ENCODE data around the gene CIDEA. TPM values are rescaled to one million over a fixed set of nuclear protein-coding genes. Genes with fewer than 3 reads are reported as not detected.
A peak's percentile ranks its signal among the peaks of the same experiment; 100 is the strongest.

The CIDEA gene
- total RNA-seq, 1 experiment from 2014 or later: not detected

DNA sequence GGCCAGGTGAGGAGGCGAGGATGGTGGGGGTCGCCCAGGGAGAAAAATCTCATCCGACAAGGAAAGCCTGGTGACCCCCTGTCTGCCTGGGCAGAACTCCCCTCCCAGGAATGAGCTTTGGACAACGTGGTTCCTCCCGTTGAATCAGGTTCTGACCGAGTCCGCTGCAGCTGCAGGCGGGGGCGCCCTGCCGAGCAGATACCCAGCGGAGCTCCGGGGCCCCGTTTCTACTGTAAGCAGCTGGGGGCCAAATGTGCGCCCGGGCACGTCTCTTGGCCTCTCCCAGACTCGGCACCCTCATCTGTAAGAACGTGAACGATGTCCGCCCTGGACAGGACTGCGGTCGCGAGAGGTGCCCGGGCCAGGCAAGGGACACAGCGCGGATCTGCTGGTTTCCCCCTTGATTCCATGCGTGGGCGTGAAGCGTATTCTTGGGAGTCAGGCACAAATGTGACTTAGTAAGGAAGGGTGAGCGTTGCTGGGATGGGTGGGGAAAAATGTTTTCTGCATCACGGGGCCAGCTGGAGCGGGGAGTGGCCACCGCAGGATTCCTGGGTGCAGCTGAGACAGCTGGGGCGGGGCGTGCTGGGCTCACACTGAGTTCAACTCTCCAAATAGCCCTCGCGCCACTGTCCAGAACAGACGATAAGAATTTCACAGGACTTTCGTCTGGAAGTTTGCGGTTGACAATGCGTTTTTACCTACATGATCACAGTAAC lies 33.7 kb downstream of the CIDEA start:
- TF ChIP-seq, protein P1, sequence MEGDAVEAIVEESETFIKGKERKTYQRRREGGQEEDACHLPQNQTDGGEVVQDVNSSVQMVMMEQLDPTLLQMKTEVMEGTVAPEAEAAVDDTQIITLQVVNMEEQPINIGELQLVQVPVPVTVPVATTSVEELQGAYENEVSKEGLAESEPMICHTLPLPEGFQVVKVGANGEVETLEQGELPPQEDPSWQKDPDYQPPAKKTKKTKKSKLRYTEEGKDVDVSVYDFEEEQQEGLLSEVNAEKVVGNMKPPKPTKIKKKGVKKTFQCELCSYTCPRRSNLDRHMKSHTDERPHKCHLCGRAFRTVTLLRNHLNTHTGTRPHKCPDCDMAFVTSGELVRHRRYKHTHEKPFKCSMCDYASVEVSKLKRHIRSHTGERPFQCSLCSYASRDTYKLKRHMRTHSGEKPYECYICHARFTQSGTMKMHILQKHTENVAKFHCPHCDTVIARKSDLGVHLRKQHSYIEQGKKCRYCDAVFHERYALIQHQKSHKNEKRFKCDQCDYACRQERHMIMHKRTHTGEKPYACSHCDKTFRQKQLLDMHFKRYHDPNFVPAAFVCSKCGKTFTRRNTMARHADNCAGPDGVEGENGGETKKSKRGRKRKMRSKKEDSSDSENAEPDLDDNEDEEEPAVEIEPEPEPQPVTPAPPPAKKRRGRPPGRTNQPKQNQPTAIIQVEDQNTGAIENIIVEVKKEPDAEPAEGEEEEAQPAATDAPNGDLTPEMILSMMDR (IDR thresholded peaks at IDR 0.05; ENCODE audit: insufficient read depth in 1 of 2, low read depth in 1 of 2, low read length in 1 of 2, severe bottlenecking in 1 of 2, unreplicated experiment in 1 of 2): no peak
- H3K4me1 Mint-ChIP-seq (ENCODE audit: low read depth, unreplicated experiment): peaks cover 15% of the 10 kb centered on the region
- H3K27me3 Mint-ChIP-seq (ENCODE audit: insufficient read depth, unreplicated experiment): no peaks in the 10 kb centered on the region
- Histone ChIP-seq H3K4me1 (peaks cover 11% of the 10 kb centered on the region), H3K36me3 (ENCODE audit: control insufficient read depth, insufficient read depth, low read length) (no peaks in the 10 kb centered on the region), H3K4me3 (ENCODE audit: low read depth, low read length) (peak overlapping the region; percentile 26), H3K27me3 (replicated peaks; ENCODE audit: control insufficient read depth, insufficient read depth, low read length) (no peaks in the 10 kb centered on the region; the same call in 1 of the 2 replicates), H3K9me3 (no peaks in the 10 kb centered on the region)
- CTCF ChIA-PET: interaction anchor here (0.6 to 2.6 kb wide), 5 partner anchors 9 to 660 kb away, joined by 3 to 27 read pairs (median 4); no protein-coding TSS in a partner anchor
- DNase-seq: peak; percentile 76 to 78
- peak overlapping the region; percentile 88 for H3K4me3 Mint-ChIP-seq (ENCODE audit: unreplicated experiment)
- H3K9me3 Mint-ChIP-seq (ENCODE audit: unreplicated experiment): no peaks in the 10 kb centered on the region
- BruUV-seq (replicated peaks): TSS peak; percentile 88
- no peaks in the 10 kb centered on the region for H3K36me3 Mint-ChIP-seq (ENCODE audit: insufficient read depth, unreplicated experiment)
- intact Hi-C loops (cut with micrococcal nuclease; ENCODE audit: unreplicated experiment): loop anchor here (1.0 kb wide), 2 partner anchors 9 to 20 kb away; partner anchors contain the start of gene TUBB6
- peak overlapping the region; percentile 68 for H3K27ac Mint-ChIP-seq (ENCODE audit: unreplicated experiment)
- POLR2A ChIA-PET: interaction anchor here (0.7 to 2.3 kb wide), 2 partner anchors 9 to 33 kb away, joined by 4 to 28 read pairs; no protein-coding TSS in a partner anchor

DNA sequence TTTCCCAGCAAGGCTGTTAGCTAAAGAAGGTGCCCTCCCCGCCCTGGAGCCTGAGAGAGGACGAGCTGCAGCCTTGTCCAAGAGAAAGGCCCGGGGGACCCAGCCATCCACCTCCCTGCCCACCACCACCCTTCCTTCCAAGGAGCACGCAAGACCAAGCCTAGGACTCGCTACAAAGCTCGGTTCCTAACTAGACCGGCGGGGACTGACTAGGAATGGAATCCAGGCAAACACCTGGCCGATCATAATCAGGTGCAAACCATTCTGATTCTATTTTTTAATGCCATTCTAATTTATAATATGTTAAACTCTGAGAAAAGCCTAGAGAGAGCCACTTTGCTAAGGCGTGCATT lies 34.2 kb downstream of the CIDEA start:
- intact Hi-C loops (cut with micrococcal nuclease; ENCODE audit: unreplicated experiment): loop anchor here (1.0 kb wide), 2 partner anchors 9 to 20 kb away; partner anchors contain the start of gene TUBB6
- Histone ChIP-seq H3K36me3 (ENCODE audit: control insufficient read depth, insufficient read depth, low read length) (no peaks in the 10 kb centered on the region), H3K9me3 (no peaks in the 10 kb centered on the region), H3K4me3 (ENCODE audit: low read depth, low read length) (peak overlapping the region; percentile 26), H3K27me3 (replicated peaks; ENCODE audit: control insufficient read depth, insufficient read depth, low read length) (no peaks in the 10 kb centered on the region; the same call in 1 of the 2 replicates), H3K4me1 (peaks cover 8% of the 10 kb centered on the region; the same call in 1 of the 2 replicates)
- Mint-ChIP-seq H3K27me3 (ENCODE audit: insufficient read depth, unreplicated experiment) (no peaks in the 10 kb centered on the region), H3K4me3 (ENCODE audit: unreplicated experiment) (peak overlapping the region; percentile 88), H3K9me3 (ENCODE audit: unreplicated experiment) (no peaks in the 10 kb centered on the region), H3K27ac (ENCODE audit: unreplicated experiment) (peak overlapping the region; percentile 68), H3K36me3 (ENCODE audit: insufficient read depth, unreplicated experiment) (no peaks in the 10 kb centered on the region), H3K4me1 (ENCODE audit: low read depth, unreplicated experiment) (peaks cover 15% of the 10 kb centered on the region)
- POLR2A ChIA-PET: interaction anchor here (0.7 to 2.3 kb wide), 2 partner anchors 10 to 32 kb away, joined by 4 to 28 read pairs; no protein-coding TSS in a partner anchor
- BruUV-seq (replicated peaks): TSS peak; percentile 94
- no peak for DNase-seq
- CTCF ChIA-PET: interaction anchor here (0.8 to 2.6 kb wide), 4 partner anchors 10 to 220 kb away, joined by 3 to 27 read pairs (median 10); no protein-coding TSS in a partner anchor
- TF ChIP-seq, protein P1 (IDR thresholded peaks at IDR 0.05; ENCODE audit: insufficient read depth in 1 of 2, low read depth in 1 of 2, low read length in 1 of 2, severe bottlenecking in 1 of 2, unreplicated experiment in 1 of 2): no peak

DNA sequence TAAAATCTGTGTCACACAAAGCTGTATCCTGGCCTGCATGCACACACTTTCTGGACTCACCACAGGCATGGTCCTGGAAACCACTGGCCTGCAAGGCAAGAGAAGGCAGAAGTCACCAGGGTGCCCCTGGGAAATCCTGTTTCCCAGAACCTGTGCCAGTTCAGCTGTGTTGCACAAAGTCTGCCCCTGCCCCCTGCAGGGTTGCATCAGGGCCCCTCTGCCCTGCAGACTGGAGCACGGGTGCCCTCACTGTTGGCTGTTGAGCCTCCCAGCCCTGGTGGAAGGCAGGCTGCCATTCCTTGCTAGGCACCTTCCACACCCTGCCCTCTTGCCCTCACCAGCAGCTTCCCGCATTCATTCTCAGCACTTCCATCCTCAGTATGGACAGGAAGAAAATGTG lies 35.9 kb downstream of the CIDEA start:
- H3K27me3 Mint-ChIP-seq (ENCODE audit: insufficient read depth, unreplicated experiment): no peaks in the 10 kb centered on the region
- peaks cover 15% of the 10 kb centered on the region for H3K4me1 Mint-ChIP-seq (ENCODE audit: low read depth, unreplicated experiment)
- BruUV-seq (replicated peaks): no TSS peak
- TF ChIP-seq, protein P1 (IDR thresholded peaks at IDR 0.05; ENCODE audit: insufficient read depth in 1 of 2, low read depth in 1 of 2, low read length in 1 of 2, severe bottlenecking in 1 of 2, unreplicated experiment in 1 of 2): no peak
- no peaks in the 10 kb centered on the region for H3K36me3 Mint-ChIP-seq (ENCODE audit: insufficient read depth, unreplicated experiment)
- no peak for DNase-seq
- POLR2A ChIA-PET: no interaction called here
- Histone ChIP-seq H3K9me3 (no peaks in the 10 kb centered on the region), H3K4me1 (peaks cover 8% of the 10 kb centered on the region; the same call in 1 of the 2 replicates), H3K27me3 (replicated peaks; ENCODE audit: control insufficient read depth, insufficient read depth, low read length) (no peaks in the 10 kb centered on the region; the same call in 1 of the 2 replicates), H3K36me3 (ENCODE audit: control insufficient read depth, insufficient read depth, low read length) (no peaks in the 10 kb centered on the region), H3K4me3 (ENCODE audit: low read depth, low read length) (no peak overlapping the region)
- CTCF ChIA-PET: interaction anchor here (1.5 kb wide), 1 partner anchor 12 kb away, joined by 3 read pairs; no protein-coding TSS in a partner anchor
- H3K27ac Mint-ChIP-seq (ENCODE audit: unreplicated experiment): no peak overlapping the region
- no peaks in the 10 kb centered on the region for H3K9me3 Mint-ChIP-seq (ENCODE audit: unreplicated experiment)
- intact Hi-C loops (cut with micrococcal nuclease; ENCODE audit: unreplicated experiment): no loop called here
- no peak overlapping the region for H3K4me3 Mint-ChIP-seq (ENCODE audit: unreplicated experiment)
